ENCODE data around the gene TUBB2A.
"Not testable (repeated sequence)": the region's sequence is repeated elsewhere in the genome, so short reads cannot be mapped to it uniquely, and the experiment has no call there.

Gene TUBB2A

GRCh38 chr6:3196770-3197169 lies 39.4 kb upstream of the TUBB2A start:
- no peak overlapping the region for H3K4me3 ChIP-seq
- H3K27me3 ChIP-seq = no peaks in the 10 kb centered on the region
- no peak overlapping the region for H3K9ac ChIP-seq
- H3K36me3 ChIP-seq = no peaks in the 10 kb centered on the region
- H4K20me1 ChIP-seq = no peaks in the 10 kb centered on the region
- no peak overlapping the region for H3K4me2 ChIP-seq
- no peak for TF ChIP-seq Cebpa-rat (IDR thresholded peaks at IDR 0.05)
- peaks cover 8 to 26% (median 16%) of the 10 kb centered on the region in 11 experiments; a peak in 20 of 22 replicates for H3K9me3 ChIP-seq (replicated peaks in 1 of 11)
- peaks cover 16 to 24% (median 20%) of the 10 kb centered on the region in 10 experiments for H3K4me1 ChIP-seq
- no peak overlapping the region for H3K27ac ChIP-seq

GRCh38 chr6:3195695-3196497 lies 38.6 kb upstream of the TUBB2A start:
- Histone ChIP-seq H3K9ac (no peak overlapping the region), H3K4me1 (peaks cover 16 to 24% (median 20%) of the 10 kb centered on the region in 10 experiments), H3K27ac (peak overlapping the region in 1 of 11 experiments; percentile 30; a peak in 1 of 22 replicates), H3K9me3 (replicated peaks in 1 of 11) (peaks cover 8 to 26% (median 16%) of the 10 kb centered on the region in 11 experiments; a peak in 20 of 22 replicates), H3K4me2 (peak overlapping the region in 5 of 11 experiments; percentile 2 to 45 (median 38); a peak in 4 of 22 replicates), H3K36me3 (no peaks in the 10 kb centered on the region), H4K20me1 (no peaks in the 10 kb centered on the region), H3K4me3 (no peak overlapping the region), H3K27me3 (no peaks in the 10 kb centered on the region)
- no peak for TF ChIP-seq Cebpa-rat (IDR thresholded peaks at IDR 0.05)

GRCh38 chr6:3195420-3195694 lies 38.0 kb upstream of the TUBB2A start:
- Histone ChIP-seq H3K27me3 (no peaks in the 10 kb centered on the region), H3K9me3 (replicated peaks in 1 of 11) (peaks cover 8 to 26% (median 16%) of the 10 kb centered on the region in 11 experiments; a peak in 20 of 22 replicates), H3K36me3 (no peaks in the 10 kb centered on the region), H3K4me2 (peak overlapping the region in 9 of 11 experiments; percentile 2 to 52 (median 39); a peak in 7 of 22 replicates), H4K20me1 (no peaks in the 10 kb centered on the region), H3K27ac (peak overlapping the region in 2 of 11 experiments; percentile 30 to 38; a peak in 4 of 22 replicates), H3K4me3 (no peak overlapping the region), H3K9ac (no peak overlapping the region), H3K4me1 (peaks cover 16 to 24% (median 20%) of the 10 kb centered on the region in 10 experiments)
- no peak for TF ChIP-seq Cebpa-rat (IDR thresholded peaks at IDR 0.05)

GRCh38 chr6:3194535-3195419 lies 37.4 kb upstream of the TUBB2A start:
- no peak for TF ChIP-seq Cebpa-rat (IDR thresholded peaks at IDR 0.05)
- Histone ChIP-seq H3K36me3 (no peaks in the 10 kb centered on the region), H3K4me2 (peak overlapping the region; percentile 17 to 52 (median 40)), H3K4me3 (no peak overlapping the region), H3K27ac (peak overlapping the region in 5 of 11 experiments; percentile 7 to 38 (median 34); a peak in 5 of 22 replicates), H4K20me1 (no peaks in the 10 kb centered on the region), H3K9me3 (replicated peaks in 1 of 11) (peaks cover 8 to 26% (median 16%) of the 10 kb centered on the region in 11 experiments; a peak in 20 of 22 replicates), H3K27me3 (no peaks in the 10 kb centered on the region), H3K9ac (no peak overlapping the region), H3K4me1 (peaks cover 16 to 24% (median 20%) of the 10 kb centered on the region in 10 experiments)

GRCh38 chr6:3193102-3193849 lies 35.9 kb upstream of the TUBB2A start:
- no peak overlapping the region for H3K27ac ChIP-seq
- peaks cover 16 to 24% (median 20%) of the 10 kb centered on the region in 10 experiments for H3K4me1 ChIP-seq
- peaks cover 0 to 16% (median 7%) of the 10 kb centered on the region in 11 experiments; a peak in 10 of 22 replicates for H3K9me3 ChIP-seq (replicated peaks in 1 of 11)
- no peak for TF ChIP-seq Cebpa-rat (IDR thresholded peaks at IDR 0.05)
- no peaks in the 10 kb centered on the region for H4K20me1 ChIP-seq
- no peaks in the 10 kb centered on the region for H3K27me3 ChIP-seq
- no peak overlapping the region for H3K9ac ChIP-seq
- no peaks in the 10 kb centered on the region for H3K36me3 ChIP-seq
- H3K4me3 ChIP-seq = no peak overlapping the region
- no peak overlapping the region for H3K4me2 ChIP-seq

- no peak overlapping the region for H3K27ac ChIP-seq
- peaks cover 16 to 39% (median 29%) of the 10 kb centered on the region in 10 experiments for H3K4me1 ChIP-seq
- no peaks in the 10 kb centered on the region for H3K27me3 ChIP-seq
- H4K20me1 ChIP-seq = no peaks in the 10 kb centered on the region
- H3K4me2 ChIP-seq = no peak overlapping the region
- TF ChIP-seq Cebpa-rat (IDR thresholded peaks at IDR 0.05) = no peak
- H3K4me3 ChIP-seq = no peak overlapping the region
- H3K36me3 ChIP-seq = no peaks in the 10 kb centered on the region
- no peak overlapping the region for H3K9ac ChIP-seq
- H3K9me3 ChIP-seq (replicated peaks in 1 of 11) = peaks cover 0 to 8% (median 3%) of the 10 kb centered on the region in 11 experiments; a peak in 10 of 22 replicates
These were observed 33.4 kb upstream of the TUBB2A start for GRCh38 chr6:3190779-3191178.

GRCh38 chr6:3190056-3190455 lies 32.7 kb upstream of the TUBB2A start:
- Histone ChIP-seq H3K36me3 (no peaks in the 10 kb centered on the region), H3K9ac (no peak overlapping the region), H3K9me3 (replicated peaks in 1 of 11) (peaks cover 0 to 3% (median 0%) of the 10 kb centered on the region in 11 experiments; a peak in 1 of 22 replicates), H4K20me1 (no peaks in the 10 kb centered on the region), H3K4me3 (no peak overlapping the region), H3K4me1 (peaks cover 10 to 32% (median 24%) of the 10 kb centered on the region in 10 experiments), H3K27me3 (no peaks in the 10 kb centered on the region), H3K4me2 (no peak overlapping the region), H3K27ac (no peak overlapping the region)
- no peak for TF ChIP-seq Cebpa-rat (IDR thresholded peaks at IDR 0.05)

- not testable (repeated sequence) for H3K36me3 ChIP-seq; H3K27me3 ChIP-seq; H3K4me2 ChIP-seq; H4K20me1 ChIP-seq; H3K9me3 ChIP-seq (replicated peaks in 1 of 11); H3K27ac ChIP-seq; H3K9ac ChIP-seq; H3K4me3 ChIP-seq
- peaks cover 1 to 23% (median 15%) of the 10 kb centered on the region in 10 experiments; a peak in 19 of 20 replicates for H3K4me1 ChIP-seq
These were observed 31.8 kb upstream of the TUBB2A start for GRCh38 chr6:3189192-3189591.

Data from BLaER1 treated with 17β-estradiol and CSF1 and Interleukin-3, amounts not matched to agents 10 nM and 100 nM (cell line).